Kidney capillary endothelial cell (primary cell): ENCODE data around the gene CWC27.

Source experiments
- DNase-seq: peaks from one replicate; pipeline ENCODE4 v3.0.0-alpha.2; 2018; ENCODE audit warnings: low spot score

Gene CWC27

DNA sequence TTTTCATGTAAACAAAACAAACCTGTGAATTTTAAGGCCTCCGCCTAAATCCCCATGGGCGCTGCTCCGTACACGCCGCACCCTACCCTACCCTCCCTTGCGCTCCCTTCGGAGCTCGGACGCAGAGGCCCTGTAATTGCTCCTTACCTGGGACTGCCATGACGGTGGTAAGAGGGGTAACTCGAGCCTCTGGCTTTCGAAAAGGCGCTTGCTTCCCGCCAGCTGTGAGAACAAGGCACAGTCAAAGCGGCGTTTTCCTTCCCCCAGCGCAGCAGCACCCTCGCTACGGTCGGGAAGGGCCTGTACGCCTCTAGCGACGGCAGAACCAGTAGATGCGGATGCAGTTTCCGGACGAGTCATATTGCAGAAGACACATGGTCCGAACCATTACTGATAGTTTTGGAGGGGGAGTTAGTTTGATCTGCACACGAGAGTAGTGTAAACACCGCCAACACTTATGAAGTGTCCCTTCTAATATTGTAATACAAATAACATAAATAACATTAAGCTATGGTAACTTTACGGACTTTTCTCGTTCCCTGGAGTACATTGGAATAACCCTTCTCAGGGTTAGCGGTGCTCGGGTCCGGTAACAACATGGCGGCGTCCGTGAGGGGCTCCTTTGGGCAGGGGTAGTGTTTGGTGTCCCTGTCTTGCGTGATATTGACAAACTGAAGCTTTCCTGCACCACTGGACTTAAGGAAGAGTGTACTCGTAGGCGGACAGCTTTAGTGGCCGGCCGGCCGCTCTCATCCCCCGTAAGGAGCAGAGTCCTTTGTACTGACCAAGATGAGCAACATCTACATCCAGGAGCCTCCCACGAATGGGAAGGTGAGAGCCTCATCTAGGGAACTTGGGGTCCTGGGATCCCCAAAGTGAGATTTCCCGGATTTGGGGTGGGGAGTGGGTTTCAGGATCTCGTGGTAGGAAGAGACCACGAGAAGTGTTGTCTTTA, at the start of gene CWC27, which contains the start of gene SREK1IP1:
Gene CWC27, plus strand, starts transcription at position 573 of the 955 bp plus-strand sequence. Its CDS starts 217 bp downstream, at position 790.
Gene SREK1IP1, minus strand, starts transcription at position 334 of the 955 bp plus-strand sequence. Its CDS starts 174 bp downstream, at position 160.
- DNase-seq, result peak; percentile 89

DNA sequence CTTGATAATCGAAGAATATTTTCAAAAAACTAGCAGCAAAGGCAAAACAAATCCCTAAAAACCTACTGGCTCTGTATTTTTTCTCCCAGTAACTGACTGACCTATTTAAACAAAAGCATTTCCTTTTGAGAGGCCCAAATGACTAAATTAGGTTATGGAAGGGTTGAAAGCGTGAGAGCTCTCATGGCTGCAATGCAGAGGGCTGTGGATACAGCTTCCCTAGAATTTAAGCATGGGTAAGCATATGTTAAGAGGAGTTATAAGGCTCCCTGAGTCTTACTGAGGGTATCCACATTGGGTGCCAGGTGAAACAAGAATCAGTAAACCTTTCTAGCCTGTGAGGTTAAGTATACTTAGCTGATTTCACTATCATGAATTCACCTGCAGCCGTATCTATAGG, 46.1 kb upstream of the CWC27 start:
- no peak for DNase-seq

GRCh38 chr5:64727150-64727549, 41.6 kb upstream of the CWC27 start:
- no peak for DNase-seq

- DNase-seq, result no peak
Observed at GRCh38 chr5:64742411-64742810, 26.3 kb upstream of the CWC27 start.

GRCh38 chr5:64742821-64743220, 25.9 kb upstream of the CWC27 start:
- DNase-seq, result no peak

DNA sequence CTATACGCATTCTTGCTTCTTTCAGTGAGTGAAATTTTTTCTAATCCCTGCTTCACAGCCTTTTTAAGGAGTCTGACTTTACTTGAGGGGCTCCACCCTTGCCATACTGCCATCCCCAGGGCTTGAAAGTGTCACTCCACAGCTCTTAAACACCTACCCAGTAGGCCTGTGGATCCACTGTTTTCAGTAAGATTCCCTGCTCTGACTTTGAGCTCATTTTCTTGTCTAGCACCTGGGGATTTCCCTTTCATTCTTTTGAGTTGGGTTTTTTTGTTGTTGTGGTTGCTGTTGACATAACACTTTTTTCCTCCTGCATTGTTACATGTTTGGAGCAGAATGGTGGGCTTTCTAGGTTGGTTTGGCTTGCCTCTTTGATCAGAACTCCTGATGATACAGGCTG, 23.8 kb upstream of the CWC27 start:
- no peak for DNase-seq

GRCh38 chr5:64746446-64746845, 22.3 kb upstream of the CWC27 start:
- no peak for DNase-seq

GRCh38 chr5:64749385-64749784, 19.3 kb upstream of the CWC27 start:
- no peak for DNase-seq

DNA sequence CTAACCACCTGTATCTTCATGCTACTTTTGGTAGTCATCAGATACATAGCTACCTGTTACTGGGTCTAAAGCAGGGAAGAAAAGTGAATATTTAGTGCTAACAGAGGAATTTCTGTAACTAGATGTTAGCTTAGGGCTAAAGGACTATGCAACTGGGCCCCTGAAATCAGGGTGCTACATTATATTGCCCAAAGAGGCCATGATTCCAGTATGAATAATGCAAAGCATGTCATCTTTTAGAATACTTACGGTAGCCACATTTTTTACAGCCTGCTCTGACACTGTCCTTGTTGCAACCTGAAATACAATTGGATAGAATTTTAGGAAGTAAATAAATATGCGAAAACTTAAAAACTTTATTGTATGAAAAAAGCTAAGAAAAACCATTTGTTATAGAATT, 14.7 kb upstream of the CWC27 start:
- no peak for DNase-seq

GRCh38 chr5:64758901-64759300, 9.8 kb upstream of the CWC27 start:
- no peak for DNase-seq

- no peak for DNase-seq
Observed at GRCh38 chr5:64759960-64760660, 8.6 kb upstream of the CWC27 start.

DNA sequence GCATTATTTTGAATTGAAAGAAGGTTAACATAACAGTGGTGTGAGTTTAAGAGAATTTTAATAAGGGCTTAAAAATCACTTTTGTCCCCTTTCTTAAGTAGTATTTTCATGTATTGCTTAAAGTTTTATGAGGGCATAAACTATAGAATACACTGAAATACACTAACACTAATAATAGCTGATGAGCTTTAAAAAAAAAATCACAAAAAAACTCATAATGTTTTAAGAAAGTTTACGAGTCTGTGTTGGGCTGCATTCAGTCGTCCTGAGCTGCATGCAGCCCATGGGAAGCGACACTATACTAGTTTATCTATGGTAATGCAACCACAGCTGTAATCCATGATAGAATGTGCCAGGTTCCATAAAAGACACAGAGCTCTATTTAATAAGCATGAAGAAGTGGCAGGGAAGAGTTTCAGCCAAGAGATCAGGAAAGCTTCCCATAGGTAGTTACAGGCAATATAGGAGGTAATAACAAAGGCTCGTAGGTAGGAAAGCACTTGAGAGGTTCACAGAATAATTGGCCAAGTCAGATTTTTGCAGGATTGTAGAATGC, 4.7 kb upstream of the CWC27 start:
- no peak for DNase-seq

- DNase-seq, result no peak
Observed at GRCh38 chr5:64765804-64766504, 2.8 kb upstream of the CWC27 start.

DNA sequence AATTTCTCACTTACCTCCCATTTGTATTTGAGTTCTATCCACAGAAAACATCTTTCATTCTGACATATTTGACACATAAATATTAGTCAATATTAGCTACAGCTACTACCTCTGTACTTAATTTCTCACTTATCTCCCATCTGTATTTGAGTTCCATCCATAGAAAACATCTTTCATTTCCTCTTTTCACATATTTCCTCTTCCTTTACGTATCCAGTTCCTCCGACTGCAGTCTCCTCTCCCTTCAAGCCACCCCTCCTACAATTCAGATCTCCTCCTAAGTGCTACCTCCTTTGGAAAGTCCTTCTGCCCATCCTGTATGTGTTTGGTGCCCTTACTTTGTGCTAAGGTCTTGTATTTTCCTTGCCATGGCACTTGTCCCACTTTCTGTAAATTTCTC, 1.8 kb upstream of the CWC27 start:
- DNase-seq, result no peak

DNA sequence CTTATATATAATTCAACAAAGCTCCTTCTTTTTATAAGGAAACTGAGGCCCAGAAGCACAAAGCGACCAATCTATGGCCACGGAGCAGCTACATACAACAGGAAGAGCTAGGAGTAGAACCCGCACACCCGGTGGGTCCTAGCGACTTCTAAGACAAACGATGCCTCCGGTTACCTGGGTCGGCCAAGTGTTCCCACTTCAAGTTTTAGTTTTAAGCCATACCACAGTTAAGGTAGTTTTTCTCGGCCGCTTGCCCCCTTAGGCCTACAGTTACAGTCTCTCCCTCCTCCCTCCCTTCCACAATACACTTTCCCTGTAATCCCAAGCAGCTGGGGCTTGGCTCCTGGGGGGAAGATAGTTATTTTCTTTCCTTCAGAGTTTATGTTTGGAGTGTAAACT, 772 bp upstream of the CWC27 start:
- DNase-seq, result peak; percentile 33

GRCh38 chr5:64769855-64770254, 1.1 kb downstream of the CWC27 start:
- no peak for DNase-seq

DNA sequence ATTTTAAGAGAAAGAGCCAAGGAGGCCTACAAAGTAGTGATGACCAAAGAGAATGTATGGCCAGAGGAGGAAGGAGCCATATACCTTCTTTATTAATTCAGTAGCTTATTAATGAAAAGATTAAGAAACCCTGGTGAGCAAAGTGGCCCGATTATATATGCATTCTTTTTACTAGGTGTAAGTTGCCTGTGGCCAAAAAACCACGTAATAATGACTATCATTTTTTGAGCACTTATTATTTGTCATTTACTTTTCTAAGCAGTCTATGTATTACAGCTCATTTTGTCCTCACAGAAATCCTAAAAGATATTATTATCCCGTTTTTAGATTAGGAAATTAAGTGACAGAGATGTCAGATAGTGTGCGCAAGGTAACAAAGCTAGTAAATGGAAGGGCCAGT, 3.0 kb downstream of the CWC27 start:
- no peak for DNase-seq

GRCh38 chr5:64773533-64773932, 4.8 kb downstream of the CWC27 start:
- no peak for DNase-seq

DNA sequence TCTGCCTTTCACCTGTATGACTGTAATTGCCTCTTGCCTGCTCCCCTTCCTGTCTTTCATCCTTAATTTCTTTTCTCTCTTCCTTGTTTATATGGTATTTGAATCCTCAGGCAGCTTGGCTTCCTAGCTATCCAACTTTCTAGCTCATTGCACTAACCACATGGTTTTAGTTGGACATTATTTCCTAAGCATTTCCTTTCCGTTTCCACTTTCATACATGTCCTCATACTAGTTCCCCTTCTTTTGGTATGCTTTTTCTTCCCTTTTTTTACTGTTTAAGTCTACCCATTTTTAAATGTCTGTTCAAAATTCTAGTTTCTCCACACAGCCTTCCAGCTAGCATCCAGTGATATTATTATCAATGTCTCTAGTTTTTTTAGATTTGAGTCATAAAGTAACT, 6.6 kb downstream of the CWC27 start:
- DNase-seq, result no peak

- peak; percentile 70 for DNase-seq
Observed at GRCh38 chr5:64784451-64785025, 15.8 kb downstream of the CWC27 start.

GRCh38 chr5:64786372-64786771, 17.6 kb downstream of the CWC27 start:
- no peak for DNase-seq

GRCh38 chr5:64788156-64788555, 19.4 kb downstream of the CWC27 start:
- no peak for DNase-seq
